ENCODE measurements around the gene ZNF608.

Gene ZNF608

GRCh38 chr5:124745928-124746915, at the start of gene ZNF608:
Gene ZNF608, minus strand, starts transcription at chr5:124746639. Its CDS starts 1,650 bp downstream, at chr5:124744989.
- DNase-seq: no peak

- no peak for DNase-seq
Observed at GRCh38 chr5:124795829-124796228, 49.4 kb upstream of the ZNF608 start.

- no peak for DNase-seq
Observed at GRCh38 chr5:124790895-124791732, 44.7 kb upstream of the ZNF608 start.

GRCh38 chr5:124790301-124790894, 44.0 kb upstream of the ZNF608 start:
- no peak for DNase-seq

- no peak for DNase-seq
Observed at GRCh38 chr5:124789104-124789605, 42.7 kb upstream of the ZNF608 start.

GRCh38 chr5:124783794-124784193, 37.4 kb upstream of the ZNF608 start:
- DNase-seq: no peak

GRCh38 chr5:124783285-124783684, 36.8 kb upstream of the ZNF608 start:
- no peak for DNase-seq

GRCh38 chr5:124782262-124782661, 35.8 kb upstream of the ZNF608 start:
- no peak for DNase-seq

GRCh38 chr5:124780011-124780410, 33.6 kb upstream of the ZNF608 start:
- DNase-seq: no peak

- DNase-seq: no peak
Observed at GRCh38 chr5:124773315-124774311, 27.2 kb upstream of the ZNF608 start.

- no peak for DNase-seq
Observed at GRCh38 chr5:124772457-124773200, 26.2 kb upstream of the ZNF608 start.

GRCh38 chr5:124771761-124772160, 25.3 kb upstream of the ZNF608 start:
- DNase-seq: no peak

- DNase-seq: no peak
Observed at GRCh38 chr5:124764992-124765611, 18.7 kb upstream of the ZNF608 start.

- no peak for DNase-seq
Observed at GRCh38 chr5:124764585-124764984, 18.1 kb upstream of the ZNF608 start.

GRCh38 chr5:124761010-124761409, 14.6 kb upstream of the ZNF608 start:
- DNase-seq: no peak

- DNase-seq: no peak
Observed at GRCh38 chr5:124760608-124761007, 14.2 kb upstream of the ZNF608 start.

GRCh38 chr5:124755565-124755964, 9.1 kb upstream of the ZNF608 start:
- no peak for DNase-seq

- DNase-seq: no peak
Observed at GRCh38 chr5:124755041-124755440, 8.6 kb upstream of the ZNF608 start.

GRCh38 chr5:124754206-124754927, 7.9 kb upstream of the ZNF608 start:
- DNase-seq: no peak
